HG02759 (cell line): ENCODE measurements around the gene SLC39A3.

Source experiments
- ATAC-seq: cut with Tn5 transposase; IDR thresholded peaks from one replicate; pipeline ENCODE4 v1.9.1; 2021; ENCODE audit warnings: mild to moderate bottlenecking, moderate library complexity; ENCODE audit not compliant: unreplicated experiment

Gene SLC39A3

GRCh38 chr19:2750808-2751437, 11.1 kb upstream of the SLC39A3 start:
- no peak for ATAC-seq

DNA sequence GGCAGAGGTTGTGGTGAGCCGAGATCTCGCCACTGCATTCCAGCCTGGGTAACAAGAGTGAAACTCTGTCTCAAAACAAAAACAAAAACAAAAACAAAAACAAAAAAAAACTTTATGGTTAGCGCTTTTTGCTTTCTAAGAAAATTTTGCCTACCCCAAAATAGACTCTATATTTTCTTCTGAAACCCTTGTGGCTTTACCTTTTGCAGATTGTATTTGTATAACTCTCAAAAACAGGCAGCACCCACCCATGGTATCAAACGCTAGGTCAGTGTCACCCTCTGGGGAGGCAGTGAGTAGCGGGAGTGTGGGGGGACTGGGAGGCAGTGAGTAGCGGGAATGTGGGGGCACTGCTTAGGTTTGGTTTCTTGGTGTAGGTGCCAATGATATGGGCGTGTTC, 7.5 kb upstream of the SLC39A3 start:
- no peak for ATAC-seq

DNA sequence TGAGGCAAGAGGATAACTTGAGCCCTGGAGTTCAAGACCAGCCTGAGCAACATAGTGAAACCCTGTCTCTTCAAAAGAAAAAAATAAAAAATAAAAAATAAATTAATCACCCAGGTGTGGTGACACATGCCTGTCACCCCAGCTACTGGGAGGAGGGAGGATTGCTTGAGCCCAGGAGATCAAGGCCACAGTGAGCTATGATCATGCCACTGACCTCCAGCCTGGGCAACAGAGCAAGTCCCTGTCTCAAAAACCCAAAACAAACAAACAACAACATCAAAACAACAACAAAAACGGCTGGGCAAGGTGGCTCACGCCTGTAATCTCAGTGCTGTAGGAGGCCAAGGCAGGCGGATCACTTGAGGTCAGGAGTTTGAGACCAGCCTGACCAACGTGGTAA, 4.3 kb upstream of the SLC39A3 start:
- no peak for ATAC-seq

- no peak for ATAC-seq
Observed at GRCh38 chr19:2743099-2743498, 3.3 kb upstream of the SLC39A3 start.

GRCh38 chr19:2740314-2740656, 468 bp upstream of the SLC39A3 start:
- no peak for ATAC-seq

- no peak for ATAC-seq
Observed at GRCh38 chr19:2736550-2737190, 3.1 kb downstream of the SLC39A3 start.

DNA sequence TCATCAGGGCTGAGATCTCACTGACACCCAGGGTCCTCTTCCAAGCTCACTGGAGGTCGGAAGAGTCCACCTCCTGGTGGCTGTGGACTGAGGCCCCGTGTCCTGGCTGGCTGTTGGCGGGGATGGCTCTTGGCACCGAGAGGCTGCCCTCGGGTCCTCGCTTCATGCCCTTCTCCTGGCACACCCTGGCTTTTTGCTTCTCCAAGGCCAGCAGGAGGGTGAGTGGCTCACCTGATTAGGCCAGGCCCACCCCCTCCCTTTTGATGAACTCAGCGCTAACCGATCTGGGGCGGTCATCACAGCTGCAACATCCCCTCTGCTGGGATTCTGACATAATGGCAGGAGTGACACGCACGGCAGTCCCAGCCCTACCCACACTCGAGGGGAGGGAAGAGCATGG, 4.4 kb downstream of the SLC39A3 start:
- no peak for ATAC-seq

DNA sequence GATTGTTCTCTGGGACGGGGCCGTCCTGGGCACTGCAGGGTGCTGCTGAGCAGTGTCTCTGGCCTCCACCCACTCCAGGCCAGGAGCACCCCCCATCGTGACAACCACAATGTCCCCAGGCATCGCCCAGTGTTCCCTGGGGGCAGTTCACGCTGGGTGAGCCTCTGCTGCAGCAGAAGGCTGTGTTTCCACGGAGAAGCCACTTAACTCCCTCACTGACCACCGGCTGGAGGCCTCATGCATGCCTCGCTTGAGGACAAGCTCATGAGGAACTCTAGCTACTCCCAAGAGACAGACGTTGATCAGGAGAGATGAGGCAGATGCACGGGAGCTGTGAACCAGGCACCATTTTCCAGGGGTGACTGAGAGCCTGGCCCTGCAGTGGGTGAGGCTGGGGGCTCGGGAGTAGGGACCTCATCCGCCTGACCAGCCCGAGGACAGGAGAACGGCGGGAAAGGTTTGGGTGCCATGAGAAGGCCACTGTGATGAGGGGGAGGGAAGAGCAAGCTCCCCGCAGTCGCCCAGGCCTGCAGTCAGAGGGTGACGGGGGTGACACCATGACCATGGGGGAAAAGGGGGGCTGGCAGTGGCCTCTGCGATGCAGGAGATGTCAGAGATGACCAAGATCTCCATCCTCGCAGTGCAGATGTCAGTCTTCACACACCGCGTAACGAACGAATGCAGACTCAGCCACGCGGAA, 5.1 kb downstream of the SLC39A3 start:
- ATAC-seq = no peak

- no peak for ATAC-seq
Observed at GRCh38 chr19:2733930-2734588, 5.8 kb downstream of the SLC39A3 start.

DNA sequence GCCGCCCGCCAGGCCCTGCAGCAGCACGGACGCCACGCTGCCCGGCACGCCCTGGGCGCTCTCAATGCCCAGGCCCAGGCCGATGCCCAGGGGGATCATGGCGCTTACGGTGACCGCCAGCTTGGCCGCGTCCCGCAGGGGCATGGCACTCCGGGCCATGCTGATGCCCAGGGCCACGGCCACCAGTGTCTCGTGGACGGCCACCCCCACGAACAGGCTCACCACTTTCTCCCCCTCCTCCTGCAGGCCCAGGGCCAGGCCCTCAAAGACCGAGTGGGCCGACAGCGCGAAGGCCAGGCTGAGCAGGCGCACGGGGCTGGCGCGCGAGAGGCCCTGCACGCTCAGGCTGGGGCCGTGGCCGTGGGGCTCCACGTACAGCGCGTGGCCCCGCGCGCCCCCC, 6.9 kb downstream of the SLC39A3 start:
- no peak for ATAC-seq

DNA sequence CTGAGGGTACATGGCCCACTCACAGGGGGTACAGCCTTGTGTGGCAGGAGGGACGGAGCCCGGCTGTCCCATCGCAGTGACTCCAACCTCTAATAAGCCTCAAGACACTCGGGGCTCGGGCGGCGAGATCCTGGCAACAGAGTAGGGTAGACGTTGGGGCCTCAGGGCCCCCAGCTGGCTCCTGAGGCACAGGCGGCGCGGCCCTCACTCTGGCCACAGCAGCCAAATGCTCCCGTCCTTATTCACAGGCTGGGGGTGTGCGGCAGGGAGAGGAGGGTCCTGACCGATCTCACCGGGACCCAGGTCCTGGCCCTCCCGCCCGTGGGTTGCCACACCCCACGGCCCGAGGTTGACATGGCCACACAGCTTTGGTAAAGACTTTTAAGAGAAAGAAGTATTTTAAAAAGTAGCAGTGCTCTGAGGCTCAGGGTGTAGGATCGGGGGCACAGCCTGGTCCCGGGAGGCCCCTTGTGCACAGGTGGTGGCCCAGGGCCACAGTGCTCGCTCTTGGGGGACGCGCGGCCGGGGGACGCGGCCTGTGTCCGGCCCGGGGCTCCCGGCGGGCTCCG, 7.6 kb downstream of the SLC39A3 start:
- no peak for ATAC-seq

DNA sequence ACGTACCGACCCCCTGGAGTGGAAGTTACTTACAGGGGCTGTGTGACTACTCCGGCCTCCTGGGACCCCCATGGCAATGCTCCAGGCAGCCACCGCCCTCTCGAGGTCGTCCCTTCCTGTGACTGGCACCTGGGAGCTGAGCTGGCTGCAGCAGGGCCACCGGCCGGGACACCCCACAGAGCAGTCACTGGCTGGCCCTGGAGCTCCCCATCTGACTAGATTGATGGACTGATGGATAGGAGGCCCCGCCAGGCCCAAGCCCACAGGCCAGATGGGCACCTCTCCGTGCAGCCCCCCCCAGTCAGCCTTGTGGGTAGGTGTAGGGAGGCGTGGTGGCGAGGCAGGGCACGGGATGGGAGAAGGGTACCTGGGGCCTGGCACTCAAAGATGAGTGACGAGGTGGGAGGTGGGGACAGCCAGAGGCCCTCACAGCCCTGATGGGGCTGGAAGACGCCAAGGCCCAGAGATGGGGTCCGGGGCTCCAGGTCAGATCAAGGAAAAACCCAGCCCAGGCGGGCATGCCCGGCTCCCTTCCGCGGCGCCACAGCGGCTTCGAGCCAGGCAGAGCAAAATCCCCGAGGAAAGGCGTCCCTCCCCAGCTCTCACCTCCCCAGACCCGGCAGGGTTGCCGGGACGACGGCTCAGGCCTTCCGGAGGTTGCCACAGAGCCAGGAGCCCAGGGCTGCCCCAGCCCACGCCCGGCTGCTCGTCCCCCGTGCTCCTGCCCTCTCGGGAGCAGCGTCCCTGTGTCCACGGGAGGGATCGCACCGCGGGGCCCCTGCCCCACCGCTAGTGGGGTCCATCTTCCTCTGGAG, 8.4 kb downstream of the SLC39A3 start:
- no peak for ATAC-seq

DNA sequence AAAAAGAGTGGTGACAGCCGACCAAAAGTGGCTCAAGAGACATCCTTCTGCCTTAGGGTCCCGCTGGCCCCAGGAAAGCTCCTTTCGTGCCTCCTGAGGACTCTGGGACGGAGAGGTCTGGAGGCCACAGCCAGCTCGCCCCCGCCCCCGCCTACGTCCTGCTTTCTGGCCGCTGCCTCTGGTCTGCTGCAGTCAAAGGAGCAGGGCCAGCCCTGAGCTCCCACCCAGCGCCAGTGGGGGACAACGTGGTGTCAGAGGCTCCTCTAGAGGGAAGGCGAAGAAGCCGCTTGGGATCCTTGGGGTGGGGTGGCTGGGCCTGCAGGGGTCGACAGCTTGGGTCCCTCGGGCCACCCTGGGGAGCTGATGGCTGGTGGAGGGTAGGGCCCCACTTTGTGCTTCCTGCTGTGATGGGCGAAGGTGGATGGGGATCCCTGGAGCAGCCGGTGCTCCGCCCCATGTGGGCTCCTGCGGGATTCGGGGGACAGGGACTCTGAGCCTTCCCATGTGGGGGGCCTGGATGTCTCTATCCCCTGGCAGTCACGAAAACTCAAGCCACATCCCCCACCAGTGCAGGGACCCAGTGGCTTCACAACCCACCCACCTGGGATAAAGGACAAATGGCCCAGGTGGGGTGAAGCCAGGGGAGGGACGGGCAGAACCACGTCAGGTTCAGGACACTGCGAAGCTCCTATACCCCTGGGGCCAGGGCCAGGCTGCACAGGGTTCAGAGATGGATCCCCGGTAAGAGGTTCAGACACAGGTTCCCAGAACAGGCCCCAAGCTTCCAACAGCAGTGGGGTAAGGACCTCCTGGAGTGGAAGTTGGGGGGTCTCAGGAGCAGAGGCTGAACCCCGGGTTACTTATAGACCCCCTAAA, 9.6 kb downstream of the SLC39A3 start:
- no peak for ATAC-seq

DNA sequence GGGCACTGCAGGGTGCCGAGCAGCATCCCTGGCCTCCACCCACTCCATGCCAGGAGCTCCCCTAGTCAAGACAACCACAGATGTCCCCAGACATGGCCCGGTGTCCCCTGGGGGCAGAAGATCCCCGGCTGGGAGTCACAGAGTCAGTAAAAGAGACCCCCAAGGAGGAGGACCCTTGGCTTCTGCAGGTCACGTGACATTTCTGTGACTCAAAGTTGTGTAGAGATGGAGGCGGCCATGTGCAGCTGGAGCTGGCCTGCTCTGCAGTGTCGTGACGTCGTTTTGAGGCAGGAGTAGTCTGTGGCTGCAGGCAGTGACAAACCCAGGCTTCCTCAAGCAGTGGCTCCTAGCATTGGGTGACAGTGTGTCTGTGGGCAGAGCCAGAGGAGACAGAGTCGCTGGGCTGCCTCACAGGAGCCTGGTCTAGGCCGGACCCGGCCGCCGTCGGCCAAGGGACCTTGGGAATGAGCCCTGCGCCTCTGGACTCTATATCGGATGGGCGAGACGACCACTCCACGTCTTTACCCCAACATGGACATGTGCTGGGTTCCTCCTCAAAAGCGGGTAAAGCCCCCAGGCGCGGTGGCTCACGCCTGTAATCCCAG, 10.9 kb downstream of the SLC39A3 start:
- no peak for ATAC-seq

DNA sequence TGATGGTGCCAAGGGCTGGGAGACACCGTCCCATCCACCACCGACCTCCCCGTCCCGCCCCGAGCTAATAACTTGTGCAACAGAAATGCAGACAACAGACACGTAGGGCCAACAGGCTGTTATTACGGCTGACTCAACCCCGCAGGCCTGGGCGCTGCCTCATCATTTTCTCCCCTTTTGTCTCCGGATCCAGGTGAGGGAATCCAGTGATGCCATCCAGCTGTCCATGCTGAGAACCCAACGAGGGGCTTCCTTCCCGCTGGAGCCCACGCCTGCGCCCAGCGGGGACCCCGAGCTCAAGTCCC, 12.2 kb downstream of the SLC39A3 start:
- no peak for ATAC-seq

- no peak for ATAC-seq
Observed at GRCh38 chr19:2726904-2727639, 12.7 kb downstream of the SLC39A3 start.

DNA sequence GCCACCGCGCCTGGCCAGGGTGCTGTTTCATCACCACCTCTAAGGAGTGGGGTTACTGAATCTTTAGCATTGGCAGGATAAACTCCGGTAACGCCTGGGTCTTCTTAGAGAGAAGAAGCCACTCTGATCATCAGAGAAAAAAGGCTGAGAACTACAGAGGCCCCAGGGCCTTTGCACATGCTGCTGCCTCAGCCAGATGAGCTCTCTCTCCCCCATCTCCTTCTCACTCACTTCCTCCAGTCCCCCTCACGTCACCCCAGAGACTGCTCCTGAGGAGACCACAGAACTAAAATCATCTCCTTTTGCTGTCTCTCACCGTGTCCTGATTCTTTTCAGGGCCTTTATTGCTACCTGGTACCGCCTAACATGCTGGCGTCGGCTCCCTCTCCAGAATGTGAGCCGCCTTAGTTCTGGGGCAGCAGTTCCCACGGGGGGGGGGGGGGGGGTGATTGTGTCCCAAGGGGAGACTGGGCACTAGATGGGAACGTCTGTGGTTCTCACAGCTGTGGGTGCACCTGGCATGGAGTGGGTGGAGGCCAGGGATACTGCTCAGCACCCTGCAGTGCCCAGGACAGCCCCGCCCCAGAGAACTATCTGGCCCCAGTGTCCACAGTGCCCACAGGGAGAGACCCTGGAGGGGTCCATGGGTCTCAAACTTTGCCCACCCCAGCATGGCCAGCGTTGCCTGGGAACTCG, 13.5 kb downstream of the SLC39A3 start:
- ATAC-seq = no peak

DNA sequence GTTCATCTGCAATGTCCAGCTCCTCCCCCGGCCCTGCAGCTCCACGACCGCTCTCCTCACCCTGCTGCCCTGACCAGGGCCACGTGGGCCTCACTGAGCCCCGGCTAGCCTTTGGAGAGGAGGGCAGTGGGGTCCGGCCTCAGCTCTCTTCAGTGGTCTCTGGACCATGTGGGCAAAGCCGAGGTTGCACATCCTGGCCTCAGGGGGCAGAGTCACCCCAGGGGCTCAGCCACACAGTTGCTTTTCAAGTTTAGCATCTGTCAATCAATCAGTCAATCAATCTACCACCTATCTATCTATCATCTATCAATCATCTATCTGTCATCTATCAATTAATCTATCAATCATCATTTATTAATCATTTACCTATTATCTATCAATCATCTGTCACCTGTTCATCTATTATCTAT, 15.7 kb downstream of the SLC39A3 start:
- no peak for ATAC-seq
